IMR-90 (cell line): ENCODE results near the gene DISC1. TPM values are rescaled to one million over a fixed set of nuclear protein-coding genes. Genes with fewer than 3 reads are reported as not detected.

Experiments used
- ATAC-seq: fragments of 200-7000 bp; cut with Tn5 transposase; 2 replicates; pipeline ENCODE4 v1.9.1; 2020; ENCODE audit warnings: low read depth, mild to moderate bottlenecking, moderate library complexity
- BruUV-seq: library from RNA; stranded (reverse); fragments of 400-500 nt; replicated peaks from 2 replicates; lab custom pipeline; 2021; lab: Mats Ljungman, UMichigan
- CTCF ChIA-PET: fragments of 300-600 bp; formaldehyde crosslinking; extraction: SDS; loops from one replicate; lab custom pipeline; 2021; ENCODE audit warnings: antibody characterized with exemption; lab: Yijun Ruan, JAX
- POLR2A ChIA-PET: fragments of 300-600 bp; sonication (Branson Sonifier 250); formaldehyde crosslinking; loops from one replicate; lab custom pipeline; 2022; ENCODE audit warnings: antibody characterized with exemption; ENCODE audit not compliant: unreplicated experiment; lab: Charles Lee
- DNase-seq: peaks from one replicate; pipeline ENCODE4 v3.0.0; 2013
- H2AFZ ChIP-seq: replicated peaks from 2 replicates; pipeline ENCODE3; 2013; ENCODE audit warnings: low read length, mild to moderate bottlenecking; ENCODE audit not compliant: poor library complexity
- H2AK5ac ChIP-seq: 2 replicates; pipeline ENCODE4 v1.6.1; 2013; ENCODE audit warnings: low read depth, low read length, inconsistent platforms
- H2AK9ac ChIP-seq: replicated peaks from 2 replicates; pipeline ENCODE3; 2013; ENCODE audit warnings: mild to moderate bottlenecking, low read depth, low read length, moderate library complexity; ENCODE audit not compliant: poor library complexity
- H2BK120ac ChIP-seq: 2 replicates; pipeline ENCODE4 v1.6.1; 2013; ENCODE audit warnings: low read depth, low read length, inconsistent platforms
- H2BK15ac ChIP-seq: 3 replicates; pipeline ENCODE4 v1.6.1; 2013; ENCODE audit warnings: low read depth, low read length, inconsistent platforms
- H2BK20ac ChIP-seq: 2 replicates; pipeline ENCODE4 v1.6.1; 2013; ENCODE audit warnings: low read depth, mild to moderate bottlenecking, inconsistent platforms, low read length, moderate library complexity
- H2BK5ac ChIP-seq: 2 replicates; pipeline ENCODE4 v1.6.1; 2013; ENCODE audit warnings: mild to moderate bottlenecking, low read depth, low read length, inconsistent platforms; ENCODE audit not compliant: poor library complexity, severe bottlenecking
- H3K14ac ChIP-seq: replicated peaks from 2 replicates; pipeline ENCODE4 v1.6.1; 2013; ENCODE audit warnings: low read depth, low read length, inconsistent platforms
- H3K18ac ChIP-seq: 2 replicates; pipeline ENCODE4 v1.6.1; 2013; ENCODE audit warnings: low read depth, low read length, control low read depth
- H3K23ac ChIP-seq: 2 replicates; pipeline ENCODE4 v1.6.1; 2013; ENCODE audit warnings: low read depth, low read length, inconsistent platforms
- H3K27ac ChIP-seq: 2 replicates; pipeline ENCODE4 v1.5.1; 2013; ENCODE audit warnings: mild to moderate bottlenecking, control low read depth, low read length; ENCODE audit not compliant: insufficient read depth
- H3K27me3 ChIP-seq: 2 replicates; pipeline ENCODE4 v1.6.1; 2013; ENCODE audit warnings: low read length; ENCODE audit not compliant: control insufficient read depth, insufficient read depth
- H3K36me3 ChIP-seq: 2 replicates; pipeline ENCODE4 v1.6.1; 2013; ENCODE audit warnings: low read length, mixed read lengths; ENCODE audit not compliant: control insufficient read depth, insufficient read depth
- H3K4ac ChIP-seq: 2 replicates; pipeline ENCODE4 v1.6.1; 2013; ENCODE audit warnings: low read depth, low read length, inconsistent platforms
- H3K4me1 ChIP-seq: 2 replicates; pipeline ENCODE4 v1.6.1; 2013; ENCODE audit warnings: low read length, mixed read lengths; ENCODE audit not compliant: control insufficient read depth, insufficient read depth
- H3K4me2 ChIP-seq: 2 replicates; pipeline ENCODE4 v1.6.1; 2013; ENCODE audit warnings: low read depth, mild to moderate bottlenecking, control low read depth, low read length, moderate library complexity
- H3K4me3 ChIP-seq: 2 replicates; pipeline ENCODE4 v1.5.1; 2013; ENCODE audit warnings: low read depth, mild to moderate bottlenecking, control low read depth, low read length, moderate library complexity; ENCODE audit not compliant: insufficient read depth
- H3K56ac ChIP-seq: 2 replicates; pipeline ENCODE4 v1.6.1; 2013; ENCODE audit warnings: low read length, inconsistent platforms; ENCODE audit not compliant: insufficient read depth; ENCODE audit errors: extremely low read depth
- H3K79me1 ChIP-seq, 2 experiments: 2 replicates each; pipeline ENCODE4 v1.6.1; 2013; ENCODE audit warnings: low read length in 2 of 2, inconsistent platforms in 1 of 2, low read depth in 1 of 2
- H3K9ac ChIP-seq: 2 replicates; pipeline ENCODE4 v1.6.1; 2013; ENCODE audit warnings: low read depth, low read length, control low read depth
- H3K9me1 ChIP-seq: 2 replicates; pipeline ENCODE4 v1.6.1; 2013; ENCODE audit warnings: low read length, inconsistent platforms; ENCODE audit not compliant: insufficient read depth
- H3K9me3 ChIP-seq: 2 replicates; pipeline ENCODE4 v1.6.1; 2013; ENCODE audit warnings: low read length; ENCODE audit not compliant: control insufficient read depth, insufficient read depth
- H4K20me1 ChIP-seq: 2 replicates; pipeline ENCODE4 v1.6.1; 2013; ENCODE audit warnings: low read length, inconsistent platforms; ENCODE audit not compliant: insufficient read depth
- H4K5ac ChIP-seq: 2 replicates; pipeline ENCODE4 v1.6.1; 2013; ENCODE audit warnings: mild to moderate bottlenecking, low read depth, low read length, control low read depth
- H4K8ac ChIP-seq, 2 experiments: 2 replicates each; pipeline ENCODE4 v1.6.1; 2013; ENCODE audit warnings: low read depth in 2 of 2, low read length in 2 of 2, control low read depth in 1 of 2, inconsistent platforms in 1 of 2
- H4K91ac ChIP-seq: 2 replicates; pipeline ENCODE4 v1.6.1; 2013; ENCODE audit warnings: low read depth, low read length, inconsistent platforms; ENCODE audit not compliant: insufficient read depth
- CTCF ChIP-seq: conservative IDR thresholded peaks from 2 replicates; pipeline ENCODE4 v1.5.1; 2012; ENCODE audit warnings: mild to moderate bottlenecking, low read depth, low read length, improper control_type of control experiment
- ELK1 ChIP-seq: fragments of 150-350 bp; IDR thresholded peaks from 2 replicates; pipeline ENCODE4 v1.6.1; 2016; ENCODE audit warnings: low read depth, mild to moderate bottlenecking, low read length, moderate library complexity, borderline replicate concordance
- MAFK ChIP-seq: IDR thresholded peaks from 2 replicates; pipeline ENCODE4 v1.6.1; 2012; ENCODE audit warnings: low read depth, low read length, improper control_type of control experiment
- MAZ ChIP-seq: IDR thresholded peaks from 2 replicates; pipeline ENCODE4 v1.6.1; 2012; ENCODE audit warnings: low read depth, mild to moderate bottlenecking, low read length, improper control_type of control experiment, moderate library complexity, borderline replicate concordance
- POLR2A ChIP-seq: IDR thresholded peaks from 2 replicates; pipeline ENCODE4 v1.6.1; 2012; ENCODE audit warnings: mild to moderate bottlenecking, low read depth, low read length
- RAD21 ChIP-seq: IDR thresholded peaks from 2 replicates; pipeline ENCODE4 v1.6.1; 2012; ENCODE audit warnings: low read length, improper control_type of control experiment
- RCOR1 ChIP-seq: IDR thresholded peaks from 2 replicates; pipeline ENCODE4 v1.6.1; 2012; ENCODE audit warnings: mild to moderate bottlenecking, low read length, improper control_type of control experiment; ENCODE audit not compliant: insufficient replicate concordance
- SMC3 ChIP-seq: fragments of 150-350 bp; IDR thresholded peaks from 2 replicates; pipeline ENCODE4 v1.6.1; 2016; ENCODE audit warnings: low read depth, mild to moderate bottlenecking, antibody characterized with exemption, low read length, moderate library complexity
- WGBS, 2 experiments: methylation state at CpG; one replicate each; pipeline versions ENCODE4 v1.1.5 to v1.1.7; 2013; ENCODE audit warnings: missing lambda C conversion rate in 2 of 2; ENCODE audit not compliant: insufficient read length in 1 of 2; ENCODE audit errors: extremely low coverage in 2 of 2; 5-methylcytosine and 5-hydroxymethylcytosine counted together
- dilution Hi-C: fragments of 300-500 bp; cut with HindIII; formaldehyde crosslinking; loops from one replicate; pipeline ENCODE4 v1.14.3; 2018; ENCODE audit warnings: low sequenced_read_pairs; ENCODE audit not compliant: unreplicated experiment
- in situ Hi-C: fragments of 300-500 bp; cut with MboI; formaldehyde crosslinking; loops from 3 replicates; pipeline ENCODE4 v1.14.3; 2019; ENCODE audit warnings: low sequenced_read_pairs, inconsistent platforms, mixed read lengths
- intact Hi-C: fragments of 100-400 bp; cut with micrococcal nuclease; formaldehyde crosslinking; loops from 2 replicates; pipeline ENCODE4 v1.10.0; 2022
- polyA plus RNA-seq, 3 experiments: library from polyadenylated mRNA; depleted of rRNA; stranded (reverse); fragments of >200 nt; gene quantifications; 2 replicates each; pipeline ENCODE4 v1.2.3, GENCODE V29; 2012; ENCODE audit warnings: low replicate concordance in 1 of 3
- total RNA-seq: library from RNA; depleted of rRNA; stranded (reverse); fragments of >200 nt; gene quantifications from 2 replicates; pipeline ENCODE4 v1.2.3, GENCODE V29; 2012

The DISC1 gene
- total and polyA plus RNA-seq, 2 of the 4 experiments (the other 2 are of a cell fraction): 2.2 to 7.0 TPM

GRCh38 chr1:231590453-231591198, 36.0 kb upstream of the DISC1 start:
- no peaks in the 10 kb centered on the region for H4K20me1 ChIP-seq
- H2BK15ac ChIP-seq: no peak overlapping the region; the same call in 2 of the 3 replicates
- no peaks in the 10 kb centered on the region for H3K9me1 ChIP-seq
- no peak overlapping the region for H2BK5ac ChIP-seq
- H3K56ac ChIP-seq: no peak overlapping the region
- H3K27ac ChIP-seq: no peak overlapping the region
- H3K14ac ChIP-seq: no peak overlapping the region
- BruUV-seq: no TSS peak
- H3K4me3 ChIP-seq: no peak overlapping the region
- no CpG with 5 or more reads among the region's 12 CpGs for WGBS, 2 experiments
- H2AFZ ChIP-seq: peak overlapping the region; percentile 37
- POLR2A ChIA-PET: no interaction called here
- dilution Hi-C loops (no loop called here), intact Hi-C loops (loop anchor here (1.0 kb wide), 1 partner anchor 232 kb away; no protein-coding TSS in a partner anchor), in situ Hi-C loops (no loop called here)
- no peak overlapping the region for H4K91ac ChIP-seq
- H3K4ac ChIP-seq: no peak overlapping the region
- no peak overlapping the region for H3K9ac ChIP-seq
- H2AK9ac ChIP-seq: no peak overlapping the region
- peak; percentile 83 for DNase-seq
- H3K23ac ChIP-seq: no peak overlapping the region
- no peaks in the 10 kb centered on the region for H3K79me1 ChIP-seq
- ATAC-seq: peak; percentile 99
- no peak overlapping the region for H2BK120ac ChIP-seq
- no peak overlapping the region for H2BK20ac ChIP-seq
- H3K36me3 ChIP-seq: no peaks in the 10 kb centered on the region
- no peak overlapping the region for H3K18ac ChIP-seq
- TF ChIP-seq MAFK (0 out of 2 replicates have a peak, but pooled peaks have one; percentile 12), POLR2A (0 out of 2 replicates have a peak, but pooled peaks have one; percentile 23), MAZ (no peak), CTCF (peak; percentile 79), ELK1 (no peak), RCOR1 (no peak), RAD21 (peak; percentile 82), SMC3 (peak; percentile 81)
- no peaks in the 10 kb centered on the region for H3K9me3 ChIP-seq
- no peak overlapping the region for H4K5ac ChIP-seq
- CTCF ChIA-PET: interaction anchor here (0.6 to 1.2 kb wide), 2 partner anchors 17 to 237 kb away, joined by 3 read pairs; no protein-coding TSS in a partner anchor
- no peak overlapping the region for H3K4me2 ChIP-seq
- no peaks in the 10 kb centered on the region for H3K27me3 ChIP-seq
- H4K8ac ChIP-seq: no peak overlapping the region
- no peak overlapping the region for H2AK5ac ChIP-seq
- no peaks in the 10 kb centered on the region for H3K4me1 ChIP-seq
